ENCODE results near the gene KRT84.

Gene KRT84

DNA sequence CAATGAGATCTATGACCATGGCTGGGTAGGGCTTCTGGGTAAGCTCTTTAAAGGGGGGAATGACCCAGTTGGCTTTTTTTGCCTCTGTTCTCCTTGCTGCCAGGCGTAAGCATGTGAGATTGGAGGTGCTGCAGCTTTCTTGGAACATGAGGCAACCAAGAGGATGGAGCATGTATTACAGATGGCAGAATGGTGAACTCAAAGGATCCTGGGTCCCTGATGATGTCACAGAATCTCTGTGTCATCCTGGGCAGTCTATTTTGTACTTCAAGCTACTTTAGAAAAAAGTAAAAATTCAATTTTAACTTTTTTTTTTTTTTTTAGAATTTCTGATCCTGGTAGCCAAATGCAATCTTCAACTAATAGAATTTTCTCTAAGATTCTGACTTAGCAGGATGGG, 12.7 kb upstream of the KRT84 start:
- TF ChIP-seq CTCF (IDR thresholded peaks at IDR 0.05; ENCODE audit: low read length, missing control alignments) = no peak
- DNase-seq (ENCODE audit: low read depth) = no peak
- H3K4me3 ChIP-seq (replicated peaks; ENCODE audit: low read depth, low read length) = no peak overlapping the region

DNA sequence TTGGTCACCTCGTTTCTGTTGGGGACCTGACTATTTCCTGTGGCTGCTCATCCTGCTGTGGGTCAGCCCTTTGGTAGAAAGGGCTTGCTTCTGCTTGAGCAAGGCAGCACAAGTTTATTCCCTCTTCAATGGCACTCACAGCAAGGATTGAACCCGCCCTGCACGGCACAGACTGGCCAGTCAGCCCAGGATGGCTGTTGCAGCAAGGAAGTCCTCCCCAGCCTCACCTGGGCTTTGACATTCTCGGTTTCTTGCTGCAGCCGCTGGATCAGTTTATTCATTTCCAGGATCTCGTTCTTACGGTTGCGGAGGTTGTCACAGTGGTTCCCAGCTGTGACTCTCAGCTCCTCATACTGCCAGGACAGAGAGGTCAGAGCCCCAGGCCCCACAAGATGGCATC, 11.2 kb upstream of the KRT84 start:
- DNase-seq (ENCODE audit: low read depth) = no peak
- H3K4me3 ChIP-seq (replicated peaks; ENCODE audit: low read depth, low read length) = no peak overlapping the region
- TF ChIP-seq CTCF (IDR thresholded peaks at IDR 0.05; ENCODE audit: low read length, missing control alignments) = no peak

DNA sequence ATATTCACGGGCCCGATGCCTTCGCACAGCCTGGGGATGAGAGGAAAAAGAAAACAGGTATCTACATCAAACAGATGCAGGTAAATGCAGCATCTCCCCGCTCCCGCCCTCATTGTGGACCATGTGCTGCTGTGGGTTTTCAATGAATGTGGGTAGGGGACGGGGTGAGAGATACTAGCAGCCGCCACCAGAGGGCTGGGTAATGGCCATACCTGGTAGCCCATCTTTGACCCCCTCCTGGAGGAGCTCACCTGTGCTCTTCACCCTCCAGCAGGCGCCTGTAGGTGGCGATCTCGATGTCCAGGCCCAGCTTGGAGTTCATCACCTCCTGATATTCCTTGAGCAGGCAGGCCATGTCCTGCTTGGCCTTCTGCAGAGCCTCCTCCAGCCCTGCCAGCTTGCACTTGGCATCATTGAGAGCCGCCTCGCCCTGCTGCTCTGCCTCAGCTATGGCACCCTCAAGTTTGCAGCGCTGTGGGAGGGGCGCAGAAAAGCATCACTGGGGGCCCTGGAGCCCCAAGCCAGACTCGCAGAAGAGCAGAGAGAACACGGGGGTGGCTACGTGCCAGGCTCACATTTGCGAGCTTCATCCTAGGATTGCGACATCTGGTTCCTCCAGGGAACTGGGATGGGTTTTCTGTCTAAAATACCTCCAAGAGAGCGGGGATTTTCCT, 10.4 kb upstream of the KRT84 start:
- no peak overlapping the region for H3K4me3 ChIP-seq (replicated peaks; ENCODE audit: low read depth, low read length)
- peak; percentile 58 for DNase-seq (ENCODE audit: low read depth)
- TF ChIP-seq CTCF (IDR thresholded peaks at IDR 0.05; ENCODE audit: low read length, missing control alignments) = peak; percentile 31

GRCh38 chr12:52394836-52395405, 9.5 kb upstream of the KRT84 start:
- TF ChIP-seq CTCF (IDR thresholded peaks at IDR 0.05; ENCODE audit: low read length, missing control alignments) = no peak
- H3K4me3 ChIP-seq (replicated peaks; ENCODE audit: low read depth, low read length) = no peak overlapping the region
- DNase-seq (ENCODE audit: low read depth) = no peak

GRCh38 chr12:52392465-52393007, 7.1 kb upstream of the KRT84 start:
- DNase-seq (ENCODE audit: low read depth) = no peak
- TF ChIP-seq CTCF (IDR thresholded peaks at IDR 0.05; ENCODE audit: low read length, missing control alignments) = no peak
- H3K4me3 ChIP-seq (replicated peaks; ENCODE audit: low read depth, low read length) = no peak overlapping the region

DNA sequence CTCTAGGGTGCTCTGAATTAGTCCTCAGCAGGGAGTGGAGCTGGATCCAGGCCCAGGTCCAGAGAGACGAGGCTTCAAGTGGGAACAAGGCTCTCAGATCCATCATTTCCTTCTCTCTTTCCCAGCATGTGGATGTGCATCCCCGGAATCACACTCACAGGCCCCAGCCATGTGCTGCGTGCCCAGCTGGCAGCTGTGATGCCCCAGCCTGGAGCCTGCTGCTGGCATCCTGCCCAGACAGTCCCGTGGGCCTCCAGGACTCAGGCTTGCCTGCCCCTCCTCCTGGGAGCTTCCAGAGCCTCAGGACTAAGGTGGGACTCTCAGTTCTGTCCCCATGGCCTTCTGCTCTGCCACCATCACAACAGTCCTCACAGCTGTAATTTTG, 6.2 kb upstream of the KRT84 start:
- TF ChIP-seq CTCF (IDR thresholded peaks at IDR 0.05; ENCODE audit: low read length, missing control alignments) = no peak
- DNase-seq (ENCODE audit: low read depth) = peak; percentile 33
- no peak overlapping the region for H3K4me3 ChIP-seq (replicated peaks; ENCODE audit: low read depth, low read length)
